Measurements from ENCODE around the gene GATB.

GATB gene

GRCh38 chr4:151708100-151708499 lies 52.7 kb downstream of the GATB start:
- H3K36me3 ChIP-seq (ENCODE audit: low read length): no peaks in the 10 kb centered on the region
- H3K9me2 ChIP-seq (replicated peaks; ENCODE audit: insufficient read depth, low read length): no peaks in the 10 kb centered on the region
- H3F3A ChIP-seq (ENCODE audit: insufficient read depth): no peaks in the 10 kb centered on the region
- H3K79me2 ChIP-seq (ENCODE audit: insufficient read depth, low read length): no peaks in the 10 kb centered on the region
- no peaks in the 10 kb centered on the region for H4K20me1 ChIP-seq (ENCODE audit: low read depth, low read length)
- H3K4me3 ChIP-seq (ENCODE audit: insufficient read depth, low read length, poor library complexity, severe bottlenecking): no peak overlapping the region
- H3K27me3 ChIP-seq (ENCODE audit: low read length): no peaks in the 10 kb centered on the region
- H3K4me2 ChIP-seq (ENCODE audit: low read depth, low read length, poor library complexity, severe bottlenecking): no peak overlapping the region
- no peaks in the 10 kb centered on the region for H3K9me3 ChIP-seq (ENCODE audit: insufficient read depth, low read length)
- H3K27ac ChIP-seq (ENCODE audit: low read depth, low read length): no peak overlapping the region
- no peak overlapping the region for H3K9ac ChIP-seq (ENCODE audit: low read length)
- TF ChIP-seq EZH2phosphoT487 (conservative IDR thresholded peaks at IDR 0.05; ENCODE audit: low read length) (no peak), CTCF (IDR thresholded peaks at IDR 0.05; ENCODE audit: insufficient read depth, low read length, poor library complexity, severe bottlenecking) (no peak)
- H2AFZ ChIP-seq (ENCODE audit: low read depth, low read length, severe bottlenecking): no peak overlapping the region

GRCh38 chr4:151703401-151703800 lies 57.4 kb downstream of the GATB start:
- Histone ChIP-seq H3K4me3 (ENCODE audit: insufficient read depth, low read length, poor library complexity, severe bottlenecking) (no peak overlapping the region), H3K9me3 (ENCODE audit: insufficient read depth, low read length) (no peaks in the 10 kb centered on the region), H4K20me1 (ENCODE audit: low read depth, low read length) (no peaks in the 10 kb centered on the region), H3K79me2 (ENCODE audit: insufficient read depth, low read length) (no peaks in the 10 kb centered on the region), H2AFZ (ENCODE audit: low read depth, low read length, severe bottlenecking) (no peak overlapping the region), H3K4me2 (ENCODE audit: low read depth, low read length, poor library complexity, severe bottlenecking) (no peak overlapping the region), H3K27me3 (ENCODE audit: low read length) (no peaks in the 10 kb centered on the region), H3F3A (ENCODE audit: insufficient read depth) (no peaks in the 10 kb centered on the region), H3K9ac (ENCODE audit: low read length) (no peak overlapping the region), H3K9me2 (replicated peaks; ENCODE audit: insufficient read depth, low read length) (no peaks in the 10 kb centered on the region), H3K27ac (ENCODE audit: low read depth, low read length) (no peak overlapping the region), H3K36me3 (ENCODE audit: low read length) (no peaks in the 10 kb centered on the region)
- TF ChIP-seq EZH2phosphoT487 (conservative IDR thresholded peaks at IDR 0.05; ENCODE audit: low read length): no peak
- TF ChIP-seq CTCF (IDR thresholded peaks at IDR 0.05; ENCODE audit: insufficient read depth, low read length, poor library complexity, severe bottlenecking): no peak

- TF ChIP-seq EZH2phosphoT487 (conservative IDR thresholded peaks at IDR 0.05; ENCODE audit: low read length) (no peak), CTCF (IDR thresholded peaks at IDR 0.05; ENCODE audit: insufficient read depth, low read length, poor library complexity, severe bottlenecking) (no peak)
Observed at GRCh38 chr4:151702256-151702655, 58.6 kb downstream of the GATB start.

More at GRCh38 chr4:151702256-151702655, 58.6 kb downstream of the GATB start:
- no peaks in the 10 kb centered on the region for H3K27me3 ChIP-seq (ENCODE audit: low read length)
- no peak overlapping the region for H2AFZ ChIP-seq (ENCODE audit: low read depth, low read length, severe bottlenecking)
- H3K27ac ChIP-seq (ENCODE audit: low read depth, low read length): no peak overlapping the region
- no peaks in the 10 kb centered on the region for H3K9me2 ChIP-seq (replicated peaks; ENCODE audit: insufficient read depth, low read length)
- H3K79me2 ChIP-seq (ENCODE audit: insufficient read depth, low read length): no peaks in the 10 kb centered on the region
- H3K9me3 ChIP-seq (ENCODE audit: insufficient read depth, low read length): no peaks in the 10 kb centered on the region
- H3K36me3 ChIP-seq (ENCODE audit: low read length): no peaks in the 10 kb centered on the region
- H3K4me2 ChIP-seq (ENCODE audit: low read depth, low read length, poor library complexity, severe bottlenecking): no peak overlapping the region
- H3K9ac ChIP-seq (ENCODE audit: low read length): no peak overlapping the region
- no peaks in the 10 kb centered on the region for H4K20me1 ChIP-seq (ENCODE audit: low read depth, low read length)
- no peaks in the 10 kb centered on the region for H3F3A ChIP-seq (ENCODE audit: insufficient read depth)
- H3K4me3 ChIP-seq (ENCODE audit: insufficient read depth, low read length, poor library complexity, severe bottlenecking): no peak overlapping the region

All from SU-DHL-6 (cell line).